Measurements from ENCODE around the gene C5AR2. TPM values are rescaled to one million over a fixed set of nuclear protein-coding genes. Genes with fewer than 3 reads are reported as not detected.
"Not testable (repeated sequence)": the region's sequence is repeated elsewhere in the genome, so short reads cannot be mapped to it uniquely, and the experiment has no call there.

Gene C5AR2
- total RNA-seq, 2 donors from 2014 or later, result not detected

DNA sequence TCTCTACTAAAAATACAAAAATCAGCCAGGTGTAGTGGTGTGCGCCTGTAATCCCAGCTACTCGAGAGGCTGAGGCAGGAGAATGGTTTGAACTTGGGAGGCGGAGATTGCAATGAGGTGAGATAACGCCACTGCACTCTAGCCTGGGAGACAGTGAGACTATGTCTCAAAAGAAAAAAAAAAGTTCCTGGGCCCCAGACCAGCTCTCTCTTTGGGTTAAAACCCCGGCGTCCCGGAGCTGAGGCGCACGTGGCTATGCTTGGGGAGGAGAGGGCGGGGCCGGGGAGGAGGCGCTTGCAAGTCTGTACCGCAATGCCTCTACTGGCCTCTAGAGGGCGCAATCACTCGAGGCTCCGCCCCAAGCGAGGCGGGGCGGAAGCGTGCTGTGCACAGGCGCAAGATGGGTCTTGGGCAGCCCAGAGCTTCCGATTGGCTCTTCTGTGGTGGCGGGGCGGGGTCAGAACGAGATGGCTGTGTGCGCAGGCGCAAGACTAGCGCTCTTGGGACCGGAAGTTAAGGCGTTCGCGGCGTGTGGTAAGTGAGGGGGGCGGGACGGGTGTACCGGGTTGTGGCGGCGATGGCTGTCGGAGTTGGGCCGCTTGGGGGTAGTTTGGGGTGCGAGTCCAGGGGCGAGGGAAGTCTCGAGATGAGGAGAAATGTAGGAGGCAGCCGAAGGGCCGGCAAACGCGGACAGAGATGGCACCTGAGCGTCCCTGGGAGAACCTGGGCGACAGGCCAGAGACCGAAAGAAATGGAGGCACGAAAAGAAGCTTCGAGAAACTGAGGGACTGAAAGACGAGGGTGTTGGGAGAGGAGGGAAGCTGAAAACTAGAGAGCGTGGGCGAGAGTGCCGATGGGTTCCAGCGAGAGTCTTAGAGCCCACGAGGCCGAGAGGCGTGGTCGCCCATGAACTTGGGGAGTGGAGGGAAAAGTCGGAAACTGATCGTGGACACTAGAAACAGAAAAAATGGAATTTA lies 17.1 kb downstream of the C5AR2 start, which contains the start of gene DHX34:
DHX34 (plus strand) TSS at position 497 of the 977 bp plus-strand sequence. CDS start 3,716 bp downstream, outside the sequence.
- Mint-ChIP-seq H3K9me3 (peaks cover 0 to 3% of the 10 kb centered on the region in 2 donors), H3K36me3 (peaks cover 19 to 32% of the 10 kb centered on the region in 2 donors), H3K27ac (peak within 1 kb of the TSS; percentile 95 to 98)
- DNase-seq (ENCODE audit: low spot score in 2 of 2) (peak; percentile 98 to 100), ATAC-seq (peak; percentile 97 to 98)

DNA sequence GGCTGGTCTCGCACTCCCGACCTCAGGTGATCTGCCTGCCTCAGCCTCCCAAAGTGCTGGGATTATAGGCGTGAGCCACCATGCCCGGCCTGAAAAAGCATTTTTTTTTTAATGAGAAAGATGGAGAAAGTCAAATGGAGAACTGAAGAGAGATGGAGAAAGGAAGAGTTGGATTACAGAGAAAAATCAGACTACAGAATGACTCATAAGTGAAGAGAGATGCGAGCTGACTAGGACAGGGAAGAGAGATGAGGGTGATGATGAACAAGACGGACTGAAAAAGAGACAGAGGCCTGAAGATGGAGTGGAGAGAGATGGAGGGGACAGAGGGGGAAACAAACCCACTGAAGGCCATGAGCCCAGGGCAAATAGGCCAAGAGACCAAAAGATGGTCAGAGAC lies 18.7 kb downstream of the C5AR2 start:
- peak overlapping the region; percentile 31 to 98 for H3K27ac Mint-ChIP-seq
- H3K36me3 Mint-ChIP-seq, result peaks cover 34 to 39% of the 10 kb centered on the region in 2 donors
- H3K9me3 Mint-ChIP-seq, result peaks cover 0 to 3% of the 10 kb centered on the region in 2 donors

DNA sequence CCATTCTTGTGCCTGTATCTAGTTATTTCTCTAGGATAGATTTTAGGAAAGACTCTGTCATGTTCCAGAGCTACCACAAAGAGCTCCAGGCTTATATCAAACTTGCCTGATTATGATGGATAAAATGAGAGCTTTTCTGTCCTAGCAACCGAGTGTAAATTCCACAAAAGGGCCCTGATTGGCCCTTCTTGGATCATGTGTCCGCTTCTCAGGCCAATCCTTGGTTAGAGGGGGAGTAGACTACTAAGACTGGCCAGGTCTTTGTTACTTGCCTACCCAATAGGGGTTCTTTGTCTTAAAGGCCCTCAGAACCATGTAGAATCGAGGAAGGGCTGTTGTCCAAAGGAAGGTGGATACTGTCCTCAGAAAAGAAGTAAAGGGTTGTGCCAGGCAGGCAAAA lies 19.6 kb downstream of the C5AR2 start:
- Mint-ChIP-seq H3K9me3 (peaks cover 0 to 3% of the 10 kb centered on the region in 2 donors), H3K27ac (peak overlapping the region; percentile 13 to 69), H3K36me3 (peaks cover 41 to 46% of the 10 kb centered on the region in 2 donors)
- ATAC-seq (no peak), DNase-seq (ENCODE audit: low spot score in 2 of 2) (no peak)

More for the DNA sequence above, 18.7 kb downstream of the C5AR2 start:
- no peak for DNase-seq (ENCODE audit: low spot score in 2 of 2)
- ATAC-seq, result no peak

GRCh38 chr19:47352095-47352494 lies 20.1 kb downstream of the C5AR2 start:
- DNase-seq (ENCODE audit: low spot score in 2 of 2) (no peak), ATAC-seq (no peak)
- H3K27ac Mint-ChIP-seq, result peak overlapping the region in 1 of 2 donors; percentile 69
- peaks cover 41 to 47% of the 10 kb centered on the region in 2 donors for H3K36me3 Mint-ChIP-seq
- peaks cover 0 to 3% of the 10 kb centered on the region in 2 donors for H3K9me3 Mint-ChIP-seq

DNA sequence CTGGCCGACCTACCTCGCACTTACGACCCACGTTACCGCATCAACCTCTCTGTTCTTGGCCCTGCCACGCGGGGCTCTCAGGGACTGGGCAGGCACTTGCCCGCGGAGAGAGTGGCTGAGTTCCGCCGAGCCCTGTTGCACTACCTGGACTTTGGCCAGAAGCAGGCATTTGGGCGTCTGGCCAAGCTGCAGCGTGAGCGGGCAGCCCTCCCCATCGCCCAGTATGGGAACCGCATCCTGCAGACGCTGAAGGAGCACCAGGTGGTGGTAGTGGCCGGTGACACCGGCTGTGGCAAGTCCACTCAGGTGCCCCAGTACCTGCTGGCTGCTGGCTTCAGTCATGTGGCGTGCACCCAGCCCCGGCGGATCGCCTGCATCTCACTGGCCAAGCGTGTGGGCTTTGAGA lies 21.3 kb downstream of the C5AR2 start:
- Mint-ChIP-seq H3K27ac (no peak overlapping the region), H3K9me3 (peaks cover 0 to 3% of the 10 kb centered on the region in 2 donors), H3K36me3 (peaks cover 41 to 47% of the 10 kb centered on the region in 2 donors)
- no peak for ATAC-seq
- DNase-seq (ENCODE audit: low spot score in 2 of 2), result no peak

DNA sequence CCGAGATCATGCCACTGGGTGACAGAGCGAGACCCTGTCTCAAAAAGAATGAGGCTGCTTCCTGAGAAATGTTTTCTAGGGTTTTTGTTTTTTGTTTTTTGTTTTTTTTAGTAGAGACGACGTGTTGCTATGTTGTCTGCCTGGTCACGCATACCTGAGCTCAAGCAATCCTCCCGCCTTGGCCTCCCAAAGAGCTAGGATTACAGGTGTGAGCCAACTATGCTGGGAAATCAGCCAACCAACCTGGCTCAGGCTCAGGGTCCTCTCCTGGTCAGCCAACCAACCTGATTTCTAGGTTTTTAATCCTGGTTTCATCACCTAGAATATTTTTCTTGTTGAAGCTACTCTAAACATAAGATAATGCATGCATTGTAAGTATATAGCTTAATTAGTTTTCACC lies 24.9 kb downstream of the C5AR2 start:
- H3K36me3 Mint-ChIP-seq, result peaks cover 31 to 32% of the 10 kb centered on the region in 2 donors
- ATAC-seq, result no peak

GRCh38 chr19:47357788-47358680 lies 26.1 kb downstream of the C5AR2 start:
- Mint-ChIP-seq H3K27ac (no peak overlapping the region), H3K9me3 (no peaks in the 10 kb centered on the region), H3K36me3 (peaks cover 30 to 31% of the 10 kb centered on the region in 2 donors)
- DNase-seq (ENCODE audit: low spot score in 2 of 2), result no peak
- no peak for ATAC-seq

More for the DNA sequence above, 24.9 kb downstream of the C5AR2 start:
- Mint-ChIP-seq H3K9me3 (no peaks in the 10 kb centered on the region), H3K27ac (no peak overlapping the region)
- DNase-seq (ENCODE audit: low spot score in 2 of 2), result no peak

GRCh38 chr19:47358936-47359335 lies 27.0 kb downstream of the C5AR2 start:
- no peak for ATAC-seq

GRCh38 chr19:47362321-47362720 lies 30.3 kb downstream of the C5AR2 start:
- DNase-seq (ENCODE audit: low spot score in 2 of 2) (no peak), ATAC-seq (no peak)
- H3K36me3 Mint-ChIP-seq, result peaks cover 7 to 8% of the 10 kb centered on the region in 2 donors
- no peaks in the 10 kb centered on the region for H3K9me3 Mint-ChIP-seq
- peak overlapping the region in 1 of 2 donors; percentile 72 for H3K27ac Mint-ChIP-seq

More at GRCh38 chr19:47358936-47359335, 27.0 kb downstream of the C5AR2 start:
- Mint-ChIP-seq H3K9me3 (no peaks in the 10 kb centered on the region), H3K36me3 (peaks cover 21 to 31% of the 10 kb centered on the region in 2 donors), H3K27ac (no peak overlapping the region)
- DNase-seq (ENCODE audit: low spot score in 2 of 2), result no peak

DNA sequence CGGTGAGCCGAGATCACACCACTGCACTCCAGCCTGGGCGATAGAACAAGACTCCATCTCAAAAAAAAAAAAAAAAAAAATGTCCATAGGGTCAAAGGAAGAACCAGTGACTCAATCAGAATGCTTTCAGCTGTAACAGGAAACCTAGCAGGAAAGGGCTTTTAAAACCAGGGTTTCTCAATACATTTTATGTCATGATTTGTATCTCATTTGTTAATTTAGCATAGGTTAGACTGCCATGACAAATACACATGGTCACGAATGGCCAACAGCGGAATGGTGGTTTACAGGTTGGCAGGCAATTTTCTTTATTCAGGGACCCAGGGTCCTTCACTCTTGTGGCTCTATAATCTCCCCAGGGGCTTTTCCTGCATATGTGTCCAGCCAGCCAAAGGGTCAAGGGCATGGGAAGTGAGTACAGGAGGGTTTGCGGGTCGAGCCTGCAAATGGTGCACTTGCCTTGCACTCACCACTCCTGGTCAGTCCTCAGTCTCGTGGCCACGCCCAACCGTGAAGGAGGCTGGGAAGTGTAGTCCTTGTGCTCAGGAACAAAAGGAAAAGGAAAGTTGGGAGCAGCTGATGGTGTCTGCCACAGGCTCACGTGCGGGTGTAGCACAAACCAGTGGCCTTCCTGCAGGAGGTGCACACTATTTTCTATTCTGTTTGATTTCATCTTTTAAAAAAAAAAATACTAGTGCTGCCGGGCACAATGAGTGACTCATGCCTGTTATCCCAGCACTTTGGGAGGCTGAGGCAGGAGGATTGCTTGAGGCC lies 32.0 kb downstream of the C5AR2 start:
- Mint-ChIP-seq H3K9me3 (no peaks in the 10 kb centered on the region), H3K27ac (no peak overlapping the region), H3K36me3 (peaks cover 5 to 7% of the 10 kb centered on the region in 2 donors)
- ATAC-seq, result no peak
- DNase-seq (ENCODE audit: low spot score in 2 of 2), result no peak

- H3K36me3 Mint-ChIP-seq; H3K9me3 Mint-ChIP-seq; DNase-seq (ENCODE audit: low spot score in 2 of 2); H3K27ac Mint-ChIP-seq; ATAC-seq: not testable (repeated sequence)
These were observed 33.5 kb downstream of the C5AR2 start for GRCh38 chr19:47365455-47365854.

DNA sequence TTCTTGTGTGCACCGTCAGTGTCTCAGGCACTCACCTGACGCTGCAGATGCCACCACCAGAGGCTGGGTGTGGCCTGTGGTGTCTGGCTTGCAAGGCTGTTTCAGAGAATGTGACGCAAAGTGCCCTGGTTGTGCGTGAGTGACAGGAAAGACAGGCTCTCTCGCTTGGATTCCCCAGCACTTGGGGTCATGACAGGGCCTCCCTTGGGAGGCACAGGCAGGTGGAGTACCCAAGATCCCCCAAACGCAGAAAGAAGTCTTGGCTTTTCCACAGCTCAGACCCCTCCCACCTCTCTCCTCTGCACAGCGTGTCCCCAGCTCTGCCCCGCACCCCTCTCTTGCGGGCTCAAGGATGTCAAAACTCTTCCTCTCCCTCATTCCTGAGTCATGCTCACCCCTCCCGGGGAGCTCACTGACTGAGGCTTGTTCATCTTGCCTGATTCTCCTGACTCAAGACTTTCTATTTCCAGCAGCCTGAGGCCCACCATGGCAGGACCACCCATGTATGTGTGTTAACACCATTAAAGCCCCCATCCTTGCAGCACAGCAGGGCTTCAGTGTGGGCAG lies 38.2 kb downstream of the C5AR2 start:
- ATAC-seq (no peak), DNase-seq (ENCODE audit: low spot score in 2 of 2) (no peak)
- no peak overlapping the region for H3K27ac Mint-ChIP-seq
- no peaks in the 10 kb centered on the region for H3K36me3 Mint-ChIP-seq
- H3K9me3 Mint-ChIP-seq, result no peaks in the 10 kb centered on the region

DNA sequence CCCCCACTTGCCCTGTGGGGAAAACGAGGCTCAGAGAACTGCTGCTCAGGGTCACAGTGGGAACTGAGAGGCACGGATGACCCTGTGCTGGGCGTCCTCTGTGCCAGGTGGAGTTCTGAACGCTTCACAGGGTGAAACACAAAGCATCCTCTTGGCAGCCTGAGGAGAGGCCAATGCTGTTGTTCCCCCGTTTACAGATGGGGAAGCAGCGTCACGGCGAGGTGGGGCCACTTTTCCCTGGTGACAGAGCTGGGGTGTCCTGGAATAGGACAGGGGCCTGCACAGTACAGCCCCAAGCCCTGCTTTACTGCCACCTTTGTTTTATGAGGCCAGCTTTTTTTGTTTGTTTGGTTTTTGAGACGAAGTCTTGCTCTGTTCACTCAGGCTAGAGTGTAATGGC lies 39.3 kb downstream of the C5AR2 start:
- Mint-ChIP-seq H3K36me3 (no peaks in the 10 kb centered on the region), H3K27ac (no peak overlapping the region), H3K9me3 (no peaks in the 10 kb centered on the region)
- DNase-seq (ENCODE audit: low spot score in 2 of 2) (no peak), ATAC-seq (no peak)

GRCh38 chr19:47372603-47373002 lies 40.6 kb downstream of the C5AR2 start:
- no peak for ATAC-seq
- H3K36me3 Mint-ChIP-seq, result no peaks in the 10 kb centered on the region
- H3K9me3 Mint-ChIP-seq, result no peaks in the 10 kb centered on the region
- H3K27ac Mint-ChIP-seq, result no peak overlapping the region
- no peak for DNase-seq (ENCODE audit: low spot score in 2 of 2)

GRCh38 chr19:47373246-47374240 lies 41.6 kb downstream of the C5AR2 start:
- Mint-ChIP-seq H3K9me3 (no peaks in the 10 kb centered on the region), H3K36me3 (no peaks in the 10 kb centered on the region), H3K27ac (no peak overlapping the region)
- no peak for ATAC-seq
- DNase-seq (ENCODE audit: low spot score in 2 of 2), result no peak
